D341Med (cell line): Measurements from ENCODE around the gene ANKRD39.
"Not testable (repeated sequence)": the region's sequence is repeated elsewhere in the genome, so short reads cannot be mapped to it uniquely, and the experiment has no call there.

Source experiments
- DNase-seq: peaks from one replicate; pipeline ENCODE4 v3.0.0; 2012; ENCODE audit warnings: low spot score

The ANKRD39 gene

GRCh38 chr2:96808176-96808837, 49.5 kb downstream of the ANKRD39 start:
- DNase-seq: no peak

- no peak for DNase-seq
These were observed 50.7 kb downstream of the ANKRD39 start for GRCh38 chr2:96807127-96807471.

DNA sequence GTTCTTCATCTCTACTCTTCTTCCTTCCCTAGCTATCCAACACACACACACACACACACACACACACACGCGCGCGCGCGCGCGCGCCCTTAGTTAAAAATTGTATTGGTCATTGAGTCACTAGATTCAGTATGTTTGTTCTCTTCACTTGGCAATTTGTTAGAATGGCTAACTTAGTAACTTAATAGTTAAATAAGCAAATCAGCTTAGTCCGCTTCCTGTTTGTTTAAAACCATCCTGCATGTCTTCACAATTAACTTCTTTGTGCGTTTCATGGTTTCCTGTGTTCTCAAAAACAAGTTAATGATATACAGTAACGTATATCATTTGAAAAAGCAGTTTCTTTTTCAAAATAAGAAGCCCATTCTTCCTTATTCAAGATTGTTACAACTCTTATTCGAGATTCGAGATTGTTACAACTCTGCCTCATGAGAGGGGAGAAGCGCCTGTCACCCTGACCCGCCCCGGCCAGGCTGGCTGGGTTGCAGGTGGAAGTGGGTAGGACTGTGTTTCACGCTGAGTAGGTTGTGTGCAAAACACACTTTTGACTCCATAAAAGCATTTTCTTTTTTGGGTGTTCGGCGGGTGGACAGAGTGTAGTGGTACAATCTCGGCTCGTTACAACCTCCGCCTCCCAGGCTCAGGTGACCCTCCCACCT, 51.2 kb downstream of the ANKRD39 start:
- DNase-seq: no peak

- DNase-seq: not testable (repeated sequence)
These were observed 51.9 kb downstream of the ANKRD39 start for GRCh38 chr2:96805946-96806345.

DNA sequence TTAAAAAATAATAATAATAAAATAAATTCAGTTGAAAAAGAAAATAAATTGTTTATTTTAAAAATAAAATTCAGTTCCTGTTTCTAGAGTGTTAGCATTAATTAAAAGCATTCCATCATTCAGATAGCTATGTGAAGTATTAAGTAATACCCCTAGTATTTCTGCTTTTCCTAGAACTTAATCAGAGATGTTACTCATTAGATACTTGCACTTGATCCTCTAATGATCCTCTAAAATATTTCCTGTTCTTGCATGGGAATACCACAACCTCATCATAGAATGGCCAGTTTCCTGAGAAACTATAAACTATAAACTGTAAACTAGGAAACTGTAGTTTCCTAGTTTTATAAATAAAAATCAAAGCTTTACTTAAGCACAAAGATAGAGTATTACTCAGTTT, 52.8 kb downstream of the ANKRD39 start:
- DNase-seq: no peak

DNA sequence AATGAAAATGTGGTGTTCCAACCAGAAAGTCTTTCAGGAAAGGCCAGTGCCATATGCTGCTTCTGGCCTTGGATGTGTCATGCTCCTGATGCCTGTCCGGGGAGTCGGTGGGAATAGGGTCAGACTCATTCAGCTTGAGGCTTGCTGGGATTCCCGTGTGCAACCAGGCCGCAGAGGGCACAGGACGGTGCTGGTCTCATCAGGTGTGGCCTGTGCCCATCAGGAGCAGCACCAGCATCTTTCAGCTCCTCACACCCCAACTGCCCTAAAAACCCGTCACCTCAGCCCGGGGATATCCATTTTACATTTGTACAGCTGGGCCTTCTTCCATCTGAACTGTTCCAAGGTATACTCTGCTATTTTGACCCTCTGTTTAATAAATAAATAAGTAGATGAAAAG, 55.1 kb downstream of the ANKRD39 start:
- no peak for DNase-seq

GRCh38 chr2:96801786-96802595, 55.8 kb downstream of the ANKRD39 start:
- no peak for DNase-seq

- DNase-seq: peak; percentile 88
These were observed 56.6 kb downstream of the ANKRD39 start for GRCh38 chr2:96801005-96801785.

- DNase-seq: no peak
These were observed 57.5 kb downstream of the ANKRD39 start for GRCh38 chr2:96800061-96801004.

GRCh38 chr2:96799623-96799935, 58.2 kb downstream of the ANKRD39 start:
- DNase-seq: no peak

DNA sequence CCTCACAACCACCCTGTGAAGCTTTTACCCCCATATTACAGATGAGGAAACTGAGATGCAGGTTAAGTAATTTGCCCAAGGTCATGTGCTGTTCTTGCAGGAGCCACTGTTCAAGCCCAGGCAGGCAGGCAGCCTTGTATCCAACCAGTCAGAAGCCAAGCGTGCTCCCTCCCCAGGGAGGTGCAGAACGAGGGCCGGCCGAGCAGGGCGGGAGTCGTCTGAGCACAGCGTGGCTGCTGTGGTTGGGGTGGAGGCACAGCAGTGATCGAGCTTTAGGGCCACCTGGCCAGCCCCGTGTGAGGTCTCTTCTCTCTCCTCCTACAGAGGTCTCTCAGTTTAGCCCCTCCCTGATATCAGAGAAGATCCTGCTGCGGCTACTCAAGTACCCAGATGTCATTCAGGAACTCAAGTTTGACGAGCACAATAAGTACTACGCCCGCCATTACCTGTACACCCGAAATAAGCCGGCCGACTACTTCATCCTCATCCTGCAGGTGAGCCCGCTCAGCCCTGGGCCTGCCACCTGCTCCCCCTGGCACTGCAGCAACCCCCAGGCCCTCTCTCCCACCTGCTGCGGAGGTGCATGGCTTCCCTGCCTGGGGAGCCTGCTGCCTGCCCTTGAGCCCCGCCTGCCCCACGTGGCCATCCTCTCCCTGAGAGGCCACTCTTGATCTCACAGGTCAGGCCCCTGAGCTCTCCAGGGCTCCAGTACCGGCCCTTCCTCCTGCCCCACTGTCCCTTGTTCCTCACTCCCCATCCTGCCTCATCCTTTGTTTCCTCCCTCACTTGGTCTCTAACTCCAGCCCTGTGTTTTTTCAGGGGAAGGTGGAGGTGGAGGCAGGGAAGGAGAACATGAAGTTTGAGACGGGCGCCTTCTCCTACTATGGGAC, 58.8 kb downstream of the ANKRD39 start:
- DNase-seq: no peak
